Activated CD4-positive, alpha-beta T cell treated with anti-CD3 and anti-CD28 coated beads, Interleukin-2, amount 50 U/mL, for 4 hours (primary cell): ENCODE measurements around the gene POU6F2.
"Not testable (repeated sequence)": the region's sequence is repeated elsewhere in the genome, so short reads cannot be mapped to it uniquely, and the experiment has no call there.

Experiments
- DNase-seq, 2 experiments: peaks; one replicate each; pipeline ENCODE4 v3.0.0-alpha.2; 2020

POU6F2 gene

GRCh38 chr7:39312254-39312989 lies 334.7 kb downstream of the POU6F2 start:
- DNase-seq, result no peak

- DNase-seq, result no peak
These were observed 335.7 kb downstream of the POU6F2 start for GRCh38 chr7:39313376-39313775.

- DNase-seq, result no peak
These were observed 336.3 kb downstream of the POU6F2 start for GRCh38 chr7:39313974-39314373.

GRCh38 chr7:39317107-39317506 lies 339.4 kb downstream of the POU6F2 start:
- DNase-seq, result no peak

- DNase-seq, result no peak
These were observed 340.2 kb downstream of the POU6F2 start for GRCh38 chr7:39317896-39318295.

- no peak for DNase-seq
These were observed 343.5 kb downstream of the POU6F2 start for GRCh38 chr7:39321245-39321644.

- DNase-seq, result no peak
These were observed 344.3 kb downstream of the POU6F2 start for GRCh38 chr7:39321909-39322498.

- DNase-seq, result no peak
These were observed 346.5 kb downstream of the POU6F2 start for GRCh38 chr7:39324139-39324760.

GRCh38 chr7:39331607-39332006 lies 353.9 kb downstream of the POU6F2 start:
- not testable (repeated sequence) for DNase-seq

GRCh38 chr7:39332142-39332541 lies 354.4 kb downstream of the POU6F2 start:
- no peak for DNase-seq

GRCh38 chr7:39333701-39334100 lies 356.0 kb downstream of the POU6F2 start:
- no peak for DNase-seq

GRCh38 chr7:39336442-39336841 lies 358.7 kb downstream of the POU6F2 start:
- DNase-seq, result no peak

- DNase-seq, result no peak
These were observed 361.0 kb downstream of the POU6F2 start for GRCh38 chr7:39338716-39339115.

GRCh38 chr7:39339591-39339990 lies 361.9 kb downstream of the POU6F2 start:
- no peak for DNase-seq

GRCh38 chr7:39341083-39341482 lies 363.4 kb downstream of the POU6F2 start:
- no peak for DNase-seq

- no peak for DNase-seq
These were observed 365.1 kb downstream of the POU6F2 start for GRCh38 chr7:39342763-39343162.

- DNase-seq, result no peak
These were observed 371.9 kb downstream of the POU6F2 start for GRCh38 chr7:39349452-39350123.

- no peak for DNase-seq
These were observed 376.1 kb downstream of the POU6F2 start for GRCh38 chr7:39353615-39354376.

GRCh38 chr7:39355664-39356063 lies 378.0 kb downstream of the POU6F2 start:
- no peak for DNase-seq

GRCh38 chr7:39356172-39356925 lies 378.6 kb downstream of the POU6F2 start:
- DNase-seq, result no peak

- no peak for DNase-seq
These were observed 379.9 kb downstream of the POU6F2 start for GRCh38 chr7:39357648-39358047.

- no peak for DNase-seq
These were observed 382.3 kb downstream of the POU6F2 start for GRCh38 chr7:39360038-39360437.
